Cardiac muscle cell (in vitro differentiated cells and primary cell): Measurements from ENCODE around the gene RUNDC3A. TPM values are rescaled to one million over a fixed set of nuclear protein-coding genes. Genes with fewer than 3 reads are reported as not detected.

Experiments
- DNase-seq, 2 donors: peaks; one replicate each; pipeline versions ENCODE4 v3.0.0 to v3.0.0-alpha.2; 2010 to 2017; ENCODE audit warnings: low read depth in 1 of 2, low spot score in 1 of 2
- H3K27ac ChIP-seq: fragments of 200-600 bp; sonication (generic); 2 replicates; pipeline ENCODE4 v1.5.1; 2016
- H3K27me3 ChIP-seq: fragments of 200-600 bp; sonication (generic); 2 replicates; pipeline ENCODE4 v1.6.0; 2016; ENCODE audit warnings: control low read depth
- H3K36me3 ChIP-seq: fragments of 200-600 bp; sonication (generic); 2 replicates; pipeline ENCODE4 v1.5.1; 2016; ENCODE audit warnings: control low read depth
- H3K4me1 ChIP-seq: fragments of 200-600 bp; sonication (generic); 2 replicates; pipeline ENCODE4 v1.8.1; 2017; ENCODE audit warnings: low read depth, mild to moderate bottlenecking, mixed run types
- H3K4me3 ChIP-seq: fragments of 200-600 bp; sonication (generic); 2 replicates; pipeline ENCODE4 v1.5.1; 2016; ENCODE audit warnings: mild to moderate bottlenecking
- H3K9me3 ChIP-seq: fragments of 200-600 bp; sonication (generic); 2 replicates; pipeline ENCODE4 v1.5.1; 2017; ENCODE audit warnings: low read depth, mild to moderate bottlenecking, control low read depth
- polyA plus RNA-seq: library from polyadenylated mRNA; unstranded; fragments of >200 nt; fragmentation: Nextera tagmentation; extraction: Ambion mirVana; gene quantifications from 2 replicates; pipeline ENCODE4 v1.2.1, GENCODE V29; 2016
- total RNA-seq: library from RNA; depleted of rRNA; stranded (reverse); fragments of >200 nt; gene quantifications from 2 replicates; pipeline ENCODE4 v1.2.3, GENCODE V29; 2016
- TF ChIP-seq, protein P1 (sequence below): IDR thresholded peaks from 2 replicates; pipeline ENCODE4 v1.5.1; 2012; ENCODE audit warnings: low read depth, mild to moderate bottlenecking, low read length

Gene RUNDC3A
- total and polyA plus RNA-seq, 2 experiments from 2014 or later: 1.9 to 5.8 TPM

DNA sequence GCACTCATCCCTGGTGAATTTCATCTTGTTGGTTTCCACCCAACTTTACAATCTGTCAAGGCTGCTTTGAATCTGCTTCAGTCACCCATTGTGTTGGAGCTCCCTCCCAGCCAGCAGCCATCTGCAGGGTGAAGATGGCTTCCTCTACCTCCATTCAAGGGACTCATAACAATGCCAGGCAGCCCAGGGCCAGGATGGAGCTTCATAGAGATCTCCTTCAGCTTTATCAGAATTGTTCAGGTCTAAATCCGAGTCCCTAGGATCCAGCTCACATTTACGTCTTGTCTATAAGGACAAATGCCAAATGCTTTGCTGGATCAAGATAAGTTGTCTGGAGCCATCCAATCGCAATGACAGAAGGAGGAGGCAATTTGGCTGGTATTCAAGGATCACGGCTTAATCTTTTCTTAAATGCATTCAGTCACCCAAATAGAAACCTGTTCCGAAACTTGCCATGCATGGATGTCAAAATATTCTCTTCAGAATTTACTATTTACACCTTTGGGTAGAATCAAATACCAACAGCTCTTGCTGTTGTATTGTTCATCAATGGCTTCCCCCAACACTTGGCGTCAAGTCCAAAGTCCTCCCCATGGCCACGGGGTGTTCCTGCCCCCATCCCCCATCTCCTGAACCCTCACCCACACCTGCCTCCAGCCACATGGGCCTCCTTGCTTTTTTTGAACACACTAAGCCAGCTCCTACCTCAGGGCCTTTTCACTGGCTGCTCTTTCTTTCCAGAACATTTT lies 59.0 kb downstream of the RUNDC3A start:
- no peaks in the 10 kb centered on the region for H3K9me3 ChIP-seq
- no peak overlapping the region for H3K27ac ChIP-seq
- no peak overlapping the region for H3K4me3 ChIP-seq
- H3K36me3 ChIP-seq: no peaks in the 10 kb centered on the region
- H3K4me1 ChIP-seq: peaks cover 4% of the 10 kb centered on the region
- peaks cover 21% of the 10 kb centered on the region for H3K27me3 ChIP-seq
- DNase-seq: no peak
- TF ChIP-seq, protein P1, sequence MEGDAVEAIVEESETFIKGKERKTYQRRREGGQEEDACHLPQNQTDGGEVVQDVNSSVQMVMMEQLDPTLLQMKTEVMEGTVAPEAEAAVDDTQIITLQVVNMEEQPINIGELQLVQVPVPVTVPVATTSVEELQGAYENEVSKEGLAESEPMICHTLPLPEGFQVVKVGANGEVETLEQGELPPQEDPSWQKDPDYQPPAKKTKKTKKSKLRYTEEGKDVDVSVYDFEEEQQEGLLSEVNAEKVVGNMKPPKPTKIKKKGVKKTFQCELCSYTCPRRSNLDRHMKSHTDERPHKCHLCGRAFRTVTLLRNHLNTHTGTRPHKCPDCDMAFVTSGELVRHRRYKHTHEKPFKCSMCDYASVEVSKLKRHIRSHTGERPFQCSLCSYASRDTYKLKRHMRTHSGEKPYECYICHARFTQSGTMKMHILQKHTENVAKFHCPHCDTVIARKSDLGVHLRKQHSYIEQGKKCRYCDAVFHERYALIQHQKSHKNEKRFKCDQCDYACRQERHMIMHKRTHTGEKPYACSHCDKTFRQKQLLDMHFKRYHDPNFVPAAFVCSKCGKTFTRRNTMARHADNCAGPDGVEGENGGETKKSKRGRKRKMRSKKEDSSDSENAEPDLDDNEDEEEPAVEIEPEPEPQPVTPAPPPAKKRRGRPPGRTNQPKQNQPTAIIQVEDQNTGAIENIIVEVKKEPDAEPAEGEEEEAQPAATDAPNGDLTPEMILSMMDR: no peak

Other genes starting within 250 kb of the RUNDC3A start
- 31.0 and 45.3 TPM in 2 replicates for gene LSM12, start 241.9 kb upstream of the RUNDC3A start, total RNA-seq
- gene LSM12, start 241.9 kb upstream of the RUNDC3A start, polyA plus RNA-seq: 46.5 and 60.7 TPM in 2 replicates
- 93.1 and 95.3 TPM in 2 replicates for gene G6PC3, start 237.9 kb upstream of the RUNDC3A start, total RNA-seq
- 162 and 234 TPM in 2 replicates for gene G6PC3, start 237.9 kb upstream of the RUNDC3A start, polyA plus RNA-seq
- gene HDAC5, start 185.0 kb upstream of the RUNDC3A start, total RNA-seq: 164 and 300 TPM in 2 replicates
- 94.1 and 209 TPM in 2 replicates for gene HDAC5, start 185.0 kb upstream of the RUNDC3A start, polyA plus RNA-seq
- gene HROB, start 166.7 kb upstream of the RUNDC3A start, total RNA-seq: 3.6 and 9.6 TPM in 2 replicates
- gene HROB, start 166.7 kb upstream of the RUNDC3A start, polyA plus RNA-seq: 7.8 and 15.6 TPM in 2 replicates
- gene ASB16, start 137.9 kb upstream of the RUNDC3A start, total RNA-seq: 3.1 and 6.4 TPM in 2 replicates
- gene ASB16, start 137.9 kb upstream of the RUNDC3A start, polyA plus RNA-seq: 5.5 and 6.4 TPM in 2 replicates
- gene TMUB2, start 121.6 kb upstream of the RUNDC3A start, total RNA-seq: 31.3 and 43.9 TPM in 2 replicates
- 40.5 and 50.7 TPM in 2 replicates for gene TMUB2, start 121.6 kb upstream of the RUNDC3A start, polyA plus RNA-seq
- 79.0 and 91.0 TPM in 2 replicates for gene ATXN7L3, start 108.7 kb upstream of the RUNDC3A start, total RNA-seq
- 24.7 and 31.4 TPM in 2 replicates for gene ATXN7L3, start 108.7 kb upstream of the RUNDC3A start, polyA plus RNA-seq
- gene UBTF, start 88.9 kb upstream of the RUNDC3A start, total RNA-seq: 70.6 and 75.0 TPM in 2 replicates
- gene UBTF, start 88.9 kb upstream of the RUNDC3A start, polyA plus RNA-seq: 51.1 and 52.1 TPM in 2 replicates
- gene SLC4A1, start 40.5 kb upstream of the RUNDC3A start, total RNA-seq: not detected in 2 replicates
- not detected in 2 replicates for gene SLC4A1, start 40.5 kb upstream of the RUNDC3A start, polyA plus RNA-seq
- 228 and 243 TPM in 2 replicates for gene SLC25A39, start 16.2 kb downstream of the RUNDC3A start, total RNA-seq
- 252 and 284 TPM in 2 replicates for gene SLC25A39, start 16.2 kb downstream of the RUNDC3A start, polyA plus RNA-seq
- 274 and 275 TPM in 2 replicates for gene GRN, start 36.7 kb downstream of the RUNDC3A start, total RNA-seq
- gene GRN, start 36.7 kb downstream of the RUNDC3A start, polyA plus RNA-seq: 353 and 377 TPM in 2 replicates
- gene FAM171A2, start 55.3 kb downstream of the RUNDC3A start, total RNA-seq: 45.1 and 49.5 TPM in 2 replicates
- 38.6 and 43.2 TPM in 2 replicates for gene FAM171A2, start 55.3 kb downstream of the RUNDC3A start, polyA plus RNA-seq
- 2.0 and 11.0 TPM in 2 replicates for gene ITGA2B, start 81.0 kb downstream of the RUNDC3A start, total RNA-seq
- 0.56 and 6.7 TPM in 2 replicates for gene ITGA2B, start 81.0 kb downstream of the RUNDC3A start, polyA plus RNA-seq
- 22.7 and 34.7 TPM in 2 replicates for gene GPATCH8, start 194.8 kb downstream of the RUNDC3A start, total RNA-seq
- gene GPATCH8, start 194.8 kb downstream of the RUNDC3A start, polyA plus RNA-seq: 38.7 and 47.6 TPM in 2 replicates
- gene FZD2, start 248.9 kb downstream of the RUNDC3A start, total RNA-seq: 47.1 and 47.4 TPM in 2 replicates
- gene FZD2, start 248.9 kb downstream of the RUNDC3A start, polyA plus RNA-seq: 51.5 and 63.4 TPM in 2 replicates